ENCODE data around the gene BLTP3B. TPM values are rescaled to one million over a fixed set of nuclear protein-coding genes. Genes with fewer than 3 reads are reported as not detected.

Gene BLTP3B
- total and polyA plus RNA-seq, 4 donors, result 11.0 to 36.8 (median 18.6) TPM

DNA sequence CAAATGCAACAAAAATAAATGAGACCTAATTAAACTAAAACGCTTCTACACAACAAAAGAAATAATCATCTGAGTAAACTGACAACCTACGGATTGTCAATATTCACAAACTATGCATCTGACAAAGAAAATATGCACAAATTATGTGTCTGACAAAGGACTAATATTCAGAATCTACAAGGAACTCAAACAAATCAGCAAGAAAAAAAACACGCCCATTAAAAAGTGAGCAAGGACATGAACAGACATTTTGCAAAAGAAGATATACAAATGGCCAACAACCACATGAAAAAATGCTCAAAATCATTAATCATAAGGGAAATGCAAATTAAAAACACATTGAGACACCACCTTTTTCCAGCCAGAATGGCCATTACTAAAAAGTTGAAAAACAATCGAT is 37.0 kb downstream of the BLTP3B start:
- WGBS, result 94% methylated on average over 4 of the region's 4 CpGs
- no peaks in the 10 kb centered on the region for H3K9me3 ChIP-seq (ENCODE audit: control insufficient read depth in 4 of 4, low read length in 3 of 4)
- H3K27ac ChIP-seq (ENCODE audit: low read depth in 1 of 2, low read length in 2 of 2), result no peak overlapping the region
- H3K4me1 ChIP-seq (ENCODE audit: control insufficient read depth in 4 of 4, insufficient read depth in 4 of 4, low read length in 3 of 4), result peaks cover 0 to 2% (median 0%) of the 10 kb centered on the region in 4 donors
- no peak overlapping the region for H3K9ac ChIP-seq (ENCODE audit: low read depth in 1 of 2, low read length in 2 of 2)
- H3K27me3 ChIP-seq (ENCODE audit: control insufficient read depth in 4 of 4, insufficient read depth in 4 of 4, low read length in 3 of 4), result no peaks in the 10 kb centered on the region
- H3K36me3 ChIP-seq (ENCODE audit: control insufficient read depth in 4 of 4, insufficient read depth in 3 of 4, low read depth in 1 of 4, low read length in 3 of 4), result peaks cover 0 to 8% (median 4%) of the 10 kb centered on the region in 4 donors
- TF ChIP-seq HNF4G (IDR thresholded peaks at IDR 0.05), result no peak
- TF ChIP-seq YY1 (IDR thresholded peaks at IDR 0.05), result no peak
- TF ChIP-seq, protein P1, sequence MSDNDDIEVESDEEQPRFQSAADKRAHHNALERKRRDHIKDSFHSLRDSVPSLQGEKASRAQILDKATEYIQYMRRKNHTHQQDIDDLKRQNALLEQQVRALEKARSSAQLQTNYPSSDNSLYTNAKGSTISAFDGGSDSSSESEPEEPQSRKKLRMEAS (IDR thresholded peaks at IDR 0.05), result no peak
- TF ChIP-seq, protein P2, sequence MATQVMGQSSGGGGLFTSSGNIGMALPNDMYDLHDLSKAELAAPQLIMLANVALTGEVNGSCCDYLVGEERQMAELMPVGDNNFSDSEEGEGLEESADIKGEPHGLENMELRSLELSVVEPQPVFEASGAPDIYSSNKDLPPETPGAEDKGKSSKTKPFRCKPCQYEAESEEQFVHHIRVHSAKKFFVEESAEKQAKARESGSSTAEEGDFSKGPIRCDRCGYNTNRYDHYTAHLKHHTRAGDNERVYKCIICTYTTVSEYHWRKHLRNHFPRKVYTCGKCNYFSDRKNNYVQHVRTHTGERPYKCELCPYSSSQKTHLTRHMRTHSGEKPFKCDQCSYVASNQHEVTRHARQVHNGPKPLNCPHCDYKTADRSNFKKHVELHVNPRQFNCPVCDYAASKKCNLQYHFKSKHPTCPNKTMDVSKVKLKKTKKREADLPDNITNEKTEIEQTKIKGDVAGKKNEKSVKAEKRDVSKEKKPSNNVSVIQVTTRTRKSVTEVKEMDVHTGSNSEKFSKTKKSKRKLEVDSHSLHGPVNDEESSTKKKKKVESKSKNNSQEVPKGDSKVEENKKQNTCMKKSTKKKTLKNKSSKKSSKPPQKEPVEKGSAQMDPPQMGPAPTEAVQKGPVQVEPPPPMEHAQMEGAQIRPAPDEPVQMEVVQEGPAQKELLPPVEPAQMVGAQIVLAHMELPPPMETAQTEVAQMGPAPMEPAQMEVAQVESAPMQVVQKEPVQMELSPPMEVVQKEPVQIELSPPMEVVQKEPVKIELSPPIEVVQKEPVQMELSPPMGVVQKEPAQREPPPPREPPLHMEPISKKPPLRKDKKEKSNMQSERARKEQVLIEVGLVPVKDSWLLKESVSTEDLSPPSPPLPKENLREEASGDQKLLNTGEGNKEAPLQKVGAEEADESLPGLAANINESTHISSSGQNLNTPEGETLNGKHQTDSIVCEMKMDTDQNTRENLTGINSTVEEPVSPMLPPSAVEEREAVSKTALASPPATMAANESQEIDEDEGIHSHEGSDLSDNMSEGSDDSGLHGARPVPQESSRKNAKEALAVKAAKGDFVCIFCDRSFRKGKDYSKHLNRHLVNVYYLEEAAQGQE (IDR thresholded peaks at IDR 0.05), result no peak
- no peak for TF ChIP-seq EGR1 (IDR thresholded peaks at IDR 0.05; ENCODE audit: low read depth in 2 of 2)
- TF ChIP-seq SP1 (IDR thresholded peaks at IDR 0.05), result no peak
- TF ChIP-seq FOXA2 (IDR thresholded peaks at IDR 0.05), result no peak
- no peak for TF ChIP-seq JUND (IDR thresholded peaks at IDR 0.05)
- TF ChIP-seq TAF1 (conservative IDR thresholded peaks at IDR 0.05), result no peak
- TF ChIP-seq NR2F2 (IDR thresholded peaks at IDR 0.05), result no peak
- TF ChIP-seq, protein P3, sequence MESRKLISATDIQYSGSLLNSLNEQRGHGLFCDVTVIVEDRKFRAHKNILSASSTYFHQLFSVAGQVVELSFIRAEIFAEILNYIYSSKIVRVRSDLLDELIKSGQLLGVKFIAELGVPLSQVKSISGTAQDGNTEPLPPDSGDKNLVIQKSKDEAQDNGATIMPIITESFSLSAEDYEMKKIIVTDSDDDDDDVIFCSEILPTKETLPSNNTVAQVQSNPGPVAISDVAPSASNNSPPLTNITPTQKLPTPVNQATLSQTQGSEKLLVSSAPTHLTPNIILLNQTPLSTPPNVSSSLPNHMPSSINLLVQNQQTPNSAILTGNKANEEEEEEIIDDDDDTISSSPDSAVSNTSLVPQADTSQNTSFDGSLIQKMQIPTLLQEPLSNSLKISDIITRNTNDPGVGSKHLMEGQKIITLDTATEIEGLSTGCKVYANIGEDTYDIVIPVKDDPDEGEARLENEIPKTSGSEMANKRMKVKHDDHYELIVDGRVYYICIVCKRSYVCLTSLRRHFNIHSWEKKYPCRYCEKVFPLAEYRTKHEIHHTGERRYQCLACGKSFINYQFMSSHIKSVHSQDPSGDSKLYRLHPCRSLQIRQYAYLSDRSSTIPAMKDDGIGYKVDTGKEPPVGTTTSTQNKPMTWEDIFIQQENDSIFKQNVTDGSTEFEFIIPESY (IDR thresholded peaks at IDR 0.05), result no peak
- TF ChIP-seq, protein P4, sequence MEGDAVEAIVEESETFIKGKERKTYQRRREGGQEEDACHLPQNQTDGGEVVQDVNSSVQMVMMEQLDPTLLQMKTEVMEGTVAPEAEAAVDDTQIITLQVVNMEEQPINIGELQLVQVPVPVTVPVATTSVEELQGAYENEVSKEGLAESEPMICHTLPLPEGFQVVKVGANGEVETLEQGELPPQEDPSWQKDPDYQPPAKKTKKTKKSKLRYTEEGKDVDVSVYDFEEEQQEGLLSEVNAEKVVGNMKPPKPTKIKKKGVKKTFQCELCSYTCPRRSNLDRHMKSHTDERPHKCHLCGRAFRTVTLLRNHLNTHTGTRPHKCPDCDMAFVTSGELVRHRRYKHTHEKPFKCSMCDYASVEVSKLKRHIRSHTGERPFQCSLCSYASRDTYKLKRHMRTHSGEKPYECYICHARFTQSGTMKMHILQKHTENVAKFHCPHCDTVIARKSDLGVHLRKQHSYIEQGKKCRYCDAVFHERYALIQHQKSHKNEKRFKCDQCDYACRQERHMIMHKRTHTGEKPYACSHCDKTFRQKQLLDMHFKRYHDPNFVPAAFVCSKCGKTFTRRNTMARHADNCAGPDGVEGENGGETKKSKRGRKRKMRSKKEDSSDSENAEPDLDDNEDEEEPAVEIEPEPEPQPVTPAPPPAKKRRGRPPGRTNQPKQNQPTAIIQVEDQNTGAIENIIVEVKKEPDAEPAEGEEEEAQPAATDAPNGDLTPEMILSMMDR (IDR thresholded peaks at IDR 0.05; ENCODE audit: low read depth, low read length, missing input control), result no peak
- no peak for DNase-seq (ENCODE audit: low spot score)
- no peak overlapping the region for H3K4me3 ChIP-seq (ENCODE audit: low read depth in 1 of 3, low read length in 3 of 3)

DNA sequence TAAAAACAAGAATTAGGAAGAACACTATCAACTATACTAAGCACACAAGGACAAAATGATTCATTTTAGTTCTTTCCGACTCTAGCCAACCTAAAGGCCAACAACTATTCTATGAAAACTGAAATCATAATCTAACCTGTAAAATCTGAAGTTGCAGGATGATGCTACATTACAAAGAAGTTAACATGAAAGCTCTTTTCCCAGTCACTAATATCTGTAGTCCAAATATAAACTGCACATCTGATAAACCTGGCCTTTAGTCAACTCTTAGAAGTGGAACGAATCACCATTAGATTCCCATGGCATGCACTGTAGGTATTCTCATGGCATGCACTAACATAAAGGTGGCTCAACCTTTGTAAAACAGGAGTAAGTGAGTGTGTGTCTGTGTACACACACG is 41.7 kb downstream of the BLTP3B start:
- whole genome bisulfite sequencing, result 85% methylated on average over 3 of the region's 3 CpGs
- no peak overlapping the region for H3K4me3 ChIP-seq (ENCODE audit: low read depth in 1 of 3, low read length in 3 of 3)
- no peaks in the 10 kb centered on the region for H3K27me3 ChIP-seq (ENCODE audit: control insufficient read depth in 4 of 4, insufficient read depth in 4 of 4, low read length in 3 of 4)
- no peaks in the 10 kb centered on the region for H3K4me1 ChIP-seq (ENCODE audit: control insufficient read depth in 4 of 4, insufficient read depth in 4 of 4, low read length in 3 of 4)
- H3K9me3 ChIP-seq (ENCODE audit: control insufficient read depth in 4 of 4, low read length in 3 of 4), result no peaks in the 10 kb centered on the region
- H3K9ac ChIP-seq (ENCODE audit: low read depth in 1 of 2, low read length in 2 of 2), result no peak overlapping the region
- DNase-seq (ENCODE audit: low spot score), result no peak
- TF ChIP-seq, protein P5, sequence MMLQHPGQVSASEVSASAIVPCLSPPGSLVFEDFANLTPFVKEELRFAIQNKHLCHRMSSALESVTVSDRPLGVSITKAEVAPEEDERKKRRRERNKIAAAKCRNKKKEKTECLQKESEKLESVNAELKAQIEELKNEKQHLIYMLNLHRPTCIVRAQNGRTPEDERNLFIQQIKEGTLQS (IDR thresholded peaks at IDR 0.05), result no peak
- TF ChIP-seq, protein P1 (IDR thresholded peaks at IDR 0.05), result no peak
- TF ChIP-seq RXRA (IDR thresholded peaks at IDR 0.05), result no peak
- no peak for TF ChIP-seq TAF1 (conservative IDR thresholded peaks at IDR 0.05)
- TF ChIP-seq FOXA1 (IDR thresholded peaks at IDR 0.05), result no peak
- TF ChIP-seq, protein P2 (IDR thresholded peaks at IDR 0.05), result no peak
- no peak for TF ChIP-seq NR2F2 (IDR thresholded peaks at IDR 0.05)
- no peak for TF ChIP-seq JUND (IDR thresholded peaks at IDR 0.05)
- no peak for TF ChIP-seq GABPA (IDR thresholded peaks at IDR 0.05 in 1 of 2, conservative IDR thresholded peaks at IDR 0.05 in 1 of 2)
- TF ChIP-seq SP1 (IDR thresholded peaks at IDR 0.05), result no peak
- TF ChIP-seq, protein P3 (IDR thresholded peaks at IDR 0.05), result no peak
- TF ChIP-seq EGR1 (IDR thresholded peaks at IDR 0.05; ENCODE audit: low read depth in 2 of 2), result no peak
- H3K36me3 ChIP-seq (ENCODE audit: control insufficient read depth in 4 of 4, insufficient read depth in 3 of 4, low read depth in 1 of 4, low read length in 3 of 4), result peaks cover 9 to 23% (median 12%) of the 10 kb centered on the region in 4 donors
- H3K27ac ChIP-seq (ENCODE audit: low read depth in 1 of 2, low read length in 2 of 2), result no peak overlapping the region

Measured in liver (tissue), 9 donors.